Measurements from ENCODE around the gene CYP4F3. TPM values are rescaled to one million over a fixed set of nuclear protein-coding genes. Genes with fewer than 3 reads are reported as not detected.

The CYP4F3 gene
- total RNA-seq, 1 experiment from 2014 or later: not detected

DNA sequence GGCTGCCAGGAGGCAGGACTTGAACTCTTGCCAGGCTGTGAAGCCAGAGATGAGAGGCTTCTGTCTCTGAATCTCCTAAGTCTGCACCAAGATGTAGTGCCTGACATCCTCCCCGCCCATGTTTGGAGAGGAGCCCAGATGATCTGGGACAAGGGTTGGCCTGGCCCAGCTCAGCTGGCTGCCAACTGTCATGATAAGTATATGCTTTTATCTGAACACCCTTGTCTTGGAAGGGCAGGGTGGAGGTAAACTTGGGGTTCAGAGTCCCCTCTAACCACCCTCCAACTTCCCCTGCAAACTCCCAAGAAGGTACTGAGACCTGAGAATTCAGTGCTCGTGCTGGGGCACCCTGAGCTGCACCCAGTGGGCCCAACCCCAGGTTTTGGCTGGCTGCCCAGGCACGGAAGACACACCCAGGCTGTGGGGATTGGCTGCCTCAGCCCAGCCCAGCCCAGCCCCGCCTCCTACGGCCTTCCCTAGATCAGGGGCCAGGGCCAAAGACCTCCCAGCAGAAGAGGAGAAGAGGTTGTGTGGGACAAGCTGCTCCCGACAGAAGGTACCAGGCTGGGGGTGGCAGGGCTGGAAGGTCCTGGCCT is 32.0 kb downstream of the CYP4F3 start, which contains the start of gene CYP4F12:
Gene CYP4F12 (plus strand): TSS at position 508 of the 596 bp plus-strand sequence. CDS start 443 bp downstream, outside the sequence.
- no CpG with 5 or more reads among the region's 6 CpGs for WGBS (ENCODE audit: extremely low coverage, insufficient read length, low lambda C conversion rate)
- H3K9ac ChIP-seq (ENCODE audit: extremely low read depth, insufficient read length, low read length): no peak within 1 kb of the TSS

More for the DNA sequence above, 32.0 kb downstream of the CYP4F3 start, which contains the start of gene CYP4F12:
- Histone ChIP-seq H3K23ac (ENCODE audit: insufficient read length, low read depth, low read length) (no peak within 1 kb of the TSS), H4K20me1 (ENCODE audit: control insufficient read depth, insufficient read depth, insufficient read length) (no peaks in the 10 kb centered on the region), H3K4me1 (ENCODE audit: insufficient read depth, low read length) (no peaks in the 10 kb centered on the region), H3K18ac (ENCODE audit: insufficient read length, low read depth, low read length) (no peak within 1 kb of the TSS), H3K14ac (ENCODE audit: insufficient read depth, low read length) (no peak within 1 kb of the TSS), H3K27me3 (ENCODE audit: insufficient read depth, low read length) (no peaks in the 10 kb centered on the region), H3K79me2 (ENCODE audit: insufficient read depth, low read length) (no peaks in the 10 kb centered on the region), H4K5ac (ENCODE audit: insufficient read length, low read depth, low read length) (no peak within 1 kb of the TSS), H2BK5ac (ENCODE audit: insufficient read length, low read length) (no peak within 1 kb of the TSS), H3K9me3 (ENCODE audit: control insufficient read depth, low read depth, low read length) (peaks cover 83% of the 10 kb centered on the region), H2BK12ac (ENCODE audit: insufficient read length, low read depth, low read length) (no peak within 1 kb of the TSS), H2BK120ac (ENCODE audit: low read depth, low read length, poor library complexity, severe bottlenecking) (no peak within 1 kb of the TSS), H4K8ac (replicated peaks; ENCODE audit: insufficient read length, low read depth, low read length) (no peak within 1 kb of the TSS), H3T11ph (ENCODE audit: low read length) (no peak within 1 kb of the TSS), H3K4ac (ENCODE audit: low read depth, low read length) (no peak within 1 kb of the TSS), H2BK15ac (ENCODE audit: low read depth, low read length) (no peak within 1 kb of the TSS), H3K23me2 (ENCODE audit: insufficient read length, low read depth, low read length, poor library complexity, severe bottlenecking) (no peaks in the 10 kb centered on the region), H3K79me1 (ENCODE audit: insufficient read depth, low read depth, low read length, poor library complexity, severe bottlenecking) (no peaks in the 10 kb centered on the region), H3K56ac (ENCODE audit: insufficient read length, low read depth, low read length) (no peak within 1 kb of the TSS), H3K27ac (ENCODE audit: insufficient read length, low read depth, low read length) (no peak within 1 kb of the TSS), H4K91ac (ENCODE audit: insufficient read length, low read depth, low read length) (no peak within 1 kb of the TSS), H2AFZ (ENCODE audit: low read length) (no peak within 1 kb of the TSS), H2BK20ac (ENCODE audit: low read depth, low read length, poor library complexity, severe bottlenecking) (no peak within 1 kb of the TSS), H3K4me2 (ENCODE audit: insufficient read depth, insufficient read length, low read length) (no peak within 1 kb of the TSS), H2AK5ac (ENCODE audit: insufficient read length, low read length) (no peak within 1 kb of the TSS)
- no peak for DNase-seq
- no peak within 1 kb of the TSS for H3K27ac Mint-ChIP-seq
- H3K27me3 Mint-ChIP-seq (ENCODE audit: low read depth): peaks cover 1% of the 10 kb centered on the region
- no peaks in the 10 kb centered on the region for H3K4me1 Mint-ChIP-seq
- H3K4me3 Mint-ChIP-seq: no peak within 1 kb of the TSS
- H3K9me3 Mint-ChIP-seq: peaks cover 58 to 65% of the 10 kb centered on the region in 2 experiments
- H3K36me3 Mint-ChIP-seq (ENCODE audit: insufficient read depth in 1 of 3, low read depth in 3 of 3): peaks cover 9 to 16% (median 10%) of the 10 kb centered on the region in 3 experiments; a peak in 6 of 7 replicates
- TF ChIP-seq, protein P1, sequence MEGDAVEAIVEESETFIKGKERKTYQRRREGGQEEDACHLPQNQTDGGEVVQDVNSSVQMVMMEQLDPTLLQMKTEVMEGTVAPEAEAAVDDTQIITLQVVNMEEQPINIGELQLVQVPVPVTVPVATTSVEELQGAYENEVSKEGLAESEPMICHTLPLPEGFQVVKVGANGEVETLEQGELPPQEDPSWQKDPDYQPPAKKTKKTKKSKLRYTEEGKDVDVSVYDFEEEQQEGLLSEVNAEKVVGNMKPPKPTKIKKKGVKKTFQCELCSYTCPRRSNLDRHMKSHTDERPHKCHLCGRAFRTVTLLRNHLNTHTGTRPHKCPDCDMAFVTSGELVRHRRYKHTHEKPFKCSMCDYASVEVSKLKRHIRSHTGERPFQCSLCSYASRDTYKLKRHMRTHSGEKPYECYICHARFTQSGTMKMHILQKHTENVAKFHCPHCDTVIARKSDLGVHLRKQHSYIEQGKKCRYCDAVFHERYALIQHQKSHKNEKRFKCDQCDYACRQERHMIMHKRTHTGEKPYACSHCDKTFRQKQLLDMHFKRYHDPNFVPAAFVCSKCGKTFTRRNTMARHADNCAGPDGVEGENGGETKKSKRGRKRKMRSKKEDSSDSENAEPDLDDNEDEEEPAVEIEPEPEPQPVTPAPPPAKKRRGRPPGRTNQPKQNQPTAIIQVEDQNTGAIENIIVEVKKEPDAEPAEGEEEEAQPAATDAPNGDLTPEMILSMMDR (conservative IDR thresholded peaks at IDR 0.05): no peak

Data from H9 (cell line).